GM19468 (cell line): Measurements from ENCODE around the gene LRP1-AS.

ENCODE experiments used
- ATAC-seq: cut with Tn5 transposase; IDR thresholded peaks from one replicate; pipeline ENCODE4 v1.9.1; 2021; ENCODE audit warnings: mild to moderate bottlenecking, moderate library complexity, moderate number of reproducible peaks; ENCODE audit not compliant: unreplicated experiment; ENCODE audit errors: extremely low read depth

LRP1-AS gene

GRCh38 chr12:57146961-57147944, at the start of gene LRP1-AS:
TSS of gene LRP1-AS (minus strand) at chr12:57147619.
- no peak for ATAC-seq

GRCh38 chr12:57196956-57197355, 49.5 kb upstream of the LRP1-AS start:
- no peak for ATAC-seq

GRCh38 chr12:57196439-57196838, 49.0 kb upstream of the LRP1-AS start:
- no peak for ATAC-seq

- ATAC-seq = no peak
These were observed 48.4 kb upstream of the LRP1-AS start for GRCh38 chr12:57195611-57196371.

- no peak for ATAC-seq
These were observed 47.8 kb upstream of the LRP1-AS start for GRCh38 chr12:57195186-57195585.

GRCh38 chr12:57194253-57194652, 46.8 kb upstream of the LRP1-AS start:
- ATAC-seq = no peak

GRCh38 chr12:57193706-57194245, 46.4 kb upstream of the LRP1-AS start:
- ATAC-seq = no peak

GRCh38 chr12:57192920-57193319, 45.5 kb upstream of the LRP1-AS start:
- no peak for ATAC-seq

- no peak for ATAC-seq
These were observed 44.0 kb upstream of the LRP1-AS start for GRCh38 chr12:57191410-57191809.

- ATAC-seq = no peak
These were observed 43.4 kb upstream of the LRP1-AS start for GRCh38 chr12:57190821-57191220.

GRCh38 chr12:57190037-57190436, 42.6 kb upstream of the LRP1-AS start:
- no peak for ATAC-seq

- ATAC-seq = no peak
These were observed 40.6 kb upstream of the LRP1-AS start for GRCh38 chr12:57188090-57188425.

- no peak for ATAC-seq
These were observed 40.0 kb upstream of the LRP1-AS start for GRCh38 chr12:57187222-57188089.

GRCh38 chr12:57185906-57186508, 38.6 kb upstream of the LRP1-AS start:
- ATAC-seq = no peak

GRCh38 chr12:57185403-57185802, 38.0 kb upstream of the LRP1-AS start:
- no peak for ATAC-seq

- no peak for ATAC-seq
These were observed 36.7 kb upstream of the LRP1-AS start for GRCh38 chr12:57183939-57184725.

GRCh38 chr12:57182918-57183575, 35.6 kb upstream of the LRP1-AS start:
- no peak for ATAC-seq

GRCh38 chr12:57181561-57182155, 34.2 kb upstream of the LRP1-AS start:
- no peak for ATAC-seq
